ENCODE results near the gene NSD2. TPM values are rescaled to one million over a fixed set of nuclear protein-coding genes. Genes with fewer than 3 reads are reported as not detected.

Gene NSD2
- total and polyA plus RNA-seq, 9 of the 15 experiments (the other 6 are each of a cell fraction or from before 2014, with no cell fraction given), result 6.4 to 126 (median 58.8) TPM

- Histone ChIP-seq H3K4me2 (ENCODE audit: insufficient read depth, low read length) (peak overlapping the region; percentile 91), H2AFZ (ENCODE audit: low read depth, low read length) (peak overlapping the region; percentile 70), H3K27ac (ENCODE audit: extremely low read depth, low read depth, low read length) (peak overlapping the region; percentile 84), H3K9me3 (replicated peaks; ENCODE audit: control insufficient read depth, insufficient read depth, low read depth, low read length) (no peaks in the 10 kb centered on the region), H4K20me1 (replicated peaks; ENCODE audit: control insufficient read depth, insufficient read depth, low read length) (peaks cover 27% of the 10 kb centered on the region), H3K4me1 (replicated peaks in 1 of 2; ENCODE audit: control insufficient read depth in 2 of 2, insufficient read depth in 2 of 2, low read length in 2 of 2) (peaks cover 40 to 67% of the 10 kb centered on the region in 2 experiments), H3K79me2 (ENCODE audit: control insufficient read depth, insufficient read depth, low read length) (peaks cover 76% of the 10 kb centered on the region), H3K9me1 (ENCODE audit: control insufficient read depth, insufficient read depth, low read length) (peaks cover 11% of the 10 kb centered on the region), H3K36me3 (ENCODE audit: control insufficient read depth, insufficient read depth, low read length) (peaks cover 29% of the 10 kb centered on the region), H3K27me3 (ENCODE audit: control insufficient read depth in 2 of 2, insufficient read depth in 2 of 2, low read length in 2 of 2) (no peaks in the 10 kb centered on the region), H3K9ac (ENCODE audit: insufficient read depth in 1 of 2, low read depth in 2 of 2, low read length in 2 of 2) (peak overlapping the region; percentile 86 to 100), H3K4me3 (peak overlapping the region; percentile 94)
- under 1% methylated on average over 43 of the region's 92 CpGs for WGBS (ENCODE audit: insufficient coverage, low coverage, missing lambda C conversion rate)
- FAIRE-seq, result no peak
- BruUV-seq (replicated peaks), result no TSS peak
- ChIA-PET CTCF (ENCODE audit: low intra/inter-chr PET ratio) (interaction anchor here (0.6 to 2.7 kb wide), 3 partner anchors 44 to 386 kb away, joined by 4 to 6 read pairs (median 5); partner anchors contain the start of genes HAUS3 and POLN), POLR2A (interaction anchor here (0.6 to 2.2 kb wide), 7 partner anchors 13 to 50 kb away, joined by 3 to 13 read pairs (median 4); partner anchors contain the start of gene NSD2)
- intact Hi-C loops (cut with micrococcal nuclease) (loop anchor here (1.0 kb wide), 1 partner anchor 44 kb away; no protein-coding TSS in a partner anchor), in situ Hi-C loops (cut with MboI) (no loop called here)
- ATAC-seq, result peak; percentile 6
- peak in 3 of 4 experiments; percentile 42 to 73 (median 70) for DNase-seq (ENCODE audit: extremely low read depth in 1 of 4, low spot score in 3 of 4)
- TF ChIP-seq ZFX (CRISPR knock-in tag; IDR thresholded peaks at IDR 0.05) (peak; percentile 53; the same call in 1 of the 2 replicates), SAFB (IDR thresholded peaks at IDR 0.05; ENCODE audit: borderline replicate concordance, low read depth, low read length) (peak; percentile 22; the same call in 1 of the 2 replicates), YY1 (IDR thresholded peaks at IDR 0.05; ENCODE audit: borderline replicate concordance in 1 of 3, control insufficient read depth in 1 of 3, extremely low read depth in 1 of 3, insufficient read depth in 3 of 3, insufficient read length in 1 of 3, insufficient replicate concordance in 2 of 3, low read depth in 1 of 3, low read length in 2 of 3) (peak in 1 of 3 experiments; percentile 0), ATF2 (CRISPR knock-in tag; IDR thresholded peaks at IDR 0.05) (0 out of 2 replicates have a peak, but pooled peaks have one; percentile 41), NRF1 (conservative IDR thresholded peaks at IDR 0.05 in 1 of 2, IDR thresholded peaks at IDR 0.05 in 1 of 2) (0 out of 4 replicates have a peak, but pooled peaks of 1 of the 2 experiments have one; percentile 10), TEAD1 (CRISPR knock-in tag; IDR thresholded peaks at IDR 0.05) (peak in 1 of 2 experiments; percentile 69; a peak in 2 of 4 replicates), PHF8 (IDR thresholded peaks at IDR 0.05; ENCODE audit: borderline replicate concordance, low read length) (peak; percentile 65; the same call in 1 of the 2 replicates), NR3C1 (CRISPR knock-in tag; IDR thresholded peaks at IDR 0.05) (peak; percentile 65), FOXP1 (CRISPR knock-in tag; IDR thresholded peaks at IDR 0.05) (peak; percentile 56; the same call in 1 of the 2 replicates), SAP30 (IDR thresholded peaks at IDR 0.05; ENCODE audit: borderline replicate concordance, insufficient read depth, low read depth, low read length, poor library complexity, severe bottlenecking) (peak; percentile 77)
- TF ChIP-seq, protein P1, sequence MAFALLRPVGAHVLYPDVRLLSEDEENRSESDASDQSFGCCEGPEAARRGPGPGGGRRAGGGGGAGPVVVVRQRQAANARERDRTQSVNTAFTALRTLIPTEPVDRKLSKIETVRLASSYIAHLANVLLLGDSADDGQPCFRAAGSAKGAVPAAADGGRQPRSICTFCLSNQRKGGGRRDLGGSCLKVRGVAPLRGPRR (CRISPR knock-in tag; IDR thresholded peaks at IDR 0.05), result no peak
- TF ChIP-seq, protein P2, sequence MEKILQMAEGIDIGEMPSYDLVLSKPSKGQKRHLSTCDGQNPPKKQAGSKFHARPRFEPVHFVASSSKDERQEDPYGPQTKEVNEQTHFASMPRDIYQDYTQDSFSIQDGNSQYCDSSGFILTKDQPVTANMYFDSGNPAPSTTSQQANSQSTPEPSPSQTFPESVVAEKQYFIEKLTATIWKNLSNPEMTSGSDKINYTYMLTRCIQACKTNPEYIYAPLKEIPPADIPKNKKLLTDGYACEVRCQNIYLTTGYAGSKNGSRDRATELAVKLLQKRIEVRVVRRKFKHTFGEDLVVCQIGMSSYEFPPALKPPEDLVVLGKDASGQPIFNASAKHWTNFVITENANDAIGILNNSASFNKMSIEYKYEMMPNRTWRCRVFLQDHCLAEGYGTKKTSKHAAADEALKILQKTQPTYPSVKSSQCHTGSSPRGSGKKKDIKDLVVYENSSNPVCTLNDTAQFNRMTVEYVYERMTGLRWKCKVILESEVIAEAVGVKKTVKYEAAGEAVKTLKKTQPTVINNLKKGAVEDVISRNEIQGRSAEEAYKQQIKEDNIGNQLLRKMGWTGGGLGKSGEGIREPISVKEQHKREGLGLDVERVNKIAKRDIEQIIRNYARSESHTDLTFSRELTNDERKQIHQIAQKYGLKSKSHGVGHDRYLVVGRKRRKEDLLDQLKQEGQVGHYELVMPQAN (IDR thresholded peaks at IDR 0.05; ENCODE audit: borderline replicate concordance), result 0 out of 2 replicates have a peak, but pooled peaks have one; percentile 24
Observed at GRCh38 chr4:1855333-1856070, 15.7 kb upstream of the NSD2 start.

All from K562 (cell line).